Neural progenitor cell (in vitro differentiated cells): Measurements from ENCODE around the gene TARS1.

Experiments used
- CTCF ChIP-seq: fragments of 200-600 bp; sonication (generic); IDR thresholded peaks from 2 replicates; pipeline ENCODE4 v1.5.1; 2017; ENCODE audit warnings: antibody characterized with exemption, mild to moderate bottlenecking
- EZH2 ChIP-seq: fragments of 200-600 bp; sonication (generic); IDR thresholded peaks from 2 replicates; pipeline ENCODE4 v1.6.1; 2017; ENCODE audit warnings: antibody characterized with exemption, mild to moderate bottlenecking, moderate library complexity
- EZH2phosphoT487 ChIP-seq: fragments of 200-600 bp; sonication (generic); IDR thresholded peaks from 2 replicates; pipeline ENCODE4 v1.6.1; 2017; ENCODE audit warnings: antibody characterized with exemption

DNA sequence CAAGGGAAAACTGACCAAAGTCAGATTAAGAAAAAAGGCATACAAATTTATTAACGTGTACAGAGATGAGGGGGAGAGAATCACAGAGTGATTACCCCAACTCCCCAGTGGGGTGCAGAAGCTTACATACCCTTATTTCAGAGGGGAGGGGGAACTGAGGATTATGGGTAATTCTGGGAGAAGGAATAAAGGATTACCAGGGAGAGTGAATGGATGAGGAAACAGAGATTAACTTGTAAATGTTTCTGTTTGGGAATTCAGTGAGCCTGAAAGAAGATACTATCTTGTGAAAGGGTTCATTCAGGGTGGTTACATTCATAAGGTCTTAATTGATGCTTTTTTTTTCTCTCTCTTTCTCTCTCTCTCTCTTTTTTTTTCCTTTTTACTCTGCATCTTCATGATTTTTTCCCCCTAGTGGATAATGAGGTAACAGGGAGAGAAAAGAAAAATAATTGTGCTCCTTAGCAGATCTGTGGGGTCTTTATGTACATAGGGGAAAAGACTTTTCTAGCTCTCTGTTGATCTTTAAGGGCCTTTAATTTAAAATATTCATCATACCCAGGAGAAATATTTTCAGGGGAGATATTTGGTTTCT lies 49.4 kb downstream of the TARS1 start:
- TF ChIP-seq CTCF, result peak; percentile 32
- TF ChIP-seq EZH2, result no peak
- TF ChIP-seq EZH2phosphoT487, result no peak
